GM19023 (cell line): ENCODE measurements around the gene AGAP3.

Source experiments
- ATAC-seq: cut with Tn5 transposase; IDR thresholded peaks from one replicate; pipeline ENCODE4 v1.9.1; 2021; ENCODE audit warnings: mild to moderate bottlenecking, moderate library complexity; ENCODE audit not compliant: unreplicated experiment

The AGAP3 gene

DNA sequence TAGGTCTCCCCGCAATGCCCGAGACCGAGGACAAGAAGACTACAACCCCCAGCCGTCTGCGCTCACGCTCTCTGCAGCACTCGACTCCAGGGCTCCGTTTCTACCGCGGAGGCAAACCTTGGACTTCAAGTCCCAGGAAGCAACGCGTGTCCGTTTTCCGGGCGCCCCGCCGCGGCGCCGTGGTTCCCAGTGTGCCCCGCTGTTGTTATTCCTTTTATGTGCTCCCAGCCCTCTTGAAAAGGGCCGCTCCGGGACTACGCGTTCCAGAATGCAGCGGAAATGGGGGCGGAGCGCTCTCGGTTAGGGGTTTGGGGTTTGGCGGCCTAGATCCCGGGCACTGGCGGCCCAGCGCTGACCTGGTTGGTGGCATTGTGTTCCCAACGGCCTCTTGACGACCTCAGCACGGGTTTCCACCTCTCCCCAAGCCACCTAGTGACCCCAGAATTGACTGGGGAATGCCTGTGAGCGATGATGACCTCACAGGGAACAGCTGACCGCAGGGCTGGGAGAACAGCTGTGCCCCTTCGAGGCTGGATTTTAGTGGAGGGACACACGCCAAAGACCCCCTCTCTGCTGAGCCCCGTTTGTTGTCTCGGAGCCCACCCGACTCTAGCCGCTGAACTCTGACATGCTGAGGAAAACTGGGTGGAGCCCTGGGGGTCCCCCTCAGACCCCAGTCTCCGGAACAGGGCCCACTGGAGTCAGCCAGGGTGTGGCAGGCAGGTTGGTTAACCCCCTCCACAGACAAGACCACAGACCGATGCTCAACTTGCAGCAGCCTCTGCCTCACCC, 28.1 kb upstream of the AGAP3 start:
- ATAC-seq: peak; percentile 87

DNA sequence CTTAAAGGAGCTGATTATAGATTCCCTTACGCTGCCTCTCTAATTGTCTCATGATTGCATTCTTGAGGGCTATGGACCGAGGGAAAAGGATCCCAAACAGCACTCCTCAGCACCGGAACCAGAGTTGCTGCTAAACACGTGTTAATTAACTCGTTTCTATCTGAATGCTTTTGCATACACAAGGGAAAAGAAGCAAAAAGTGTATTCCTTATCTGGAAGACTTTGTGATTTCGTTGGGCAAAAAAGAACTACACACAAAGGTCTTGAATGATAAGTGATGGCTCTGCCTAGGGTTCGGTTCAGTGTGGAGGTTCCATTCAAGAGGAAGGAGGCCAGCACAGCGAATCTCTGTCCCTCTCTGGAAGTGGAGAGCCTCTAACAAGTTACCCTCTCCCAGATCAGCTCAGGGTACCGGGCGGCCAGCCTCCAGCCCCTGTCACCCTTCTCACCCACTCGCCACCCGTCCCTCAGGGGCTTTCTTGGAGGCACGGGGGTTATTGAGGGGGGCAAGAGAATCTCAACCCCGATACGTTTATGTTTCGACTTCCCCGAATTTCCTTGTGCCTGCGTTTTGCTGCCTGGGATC, 27.4 kb upstream of the AGAP3 start:
- ATAC-seq: no peak

DNA sequence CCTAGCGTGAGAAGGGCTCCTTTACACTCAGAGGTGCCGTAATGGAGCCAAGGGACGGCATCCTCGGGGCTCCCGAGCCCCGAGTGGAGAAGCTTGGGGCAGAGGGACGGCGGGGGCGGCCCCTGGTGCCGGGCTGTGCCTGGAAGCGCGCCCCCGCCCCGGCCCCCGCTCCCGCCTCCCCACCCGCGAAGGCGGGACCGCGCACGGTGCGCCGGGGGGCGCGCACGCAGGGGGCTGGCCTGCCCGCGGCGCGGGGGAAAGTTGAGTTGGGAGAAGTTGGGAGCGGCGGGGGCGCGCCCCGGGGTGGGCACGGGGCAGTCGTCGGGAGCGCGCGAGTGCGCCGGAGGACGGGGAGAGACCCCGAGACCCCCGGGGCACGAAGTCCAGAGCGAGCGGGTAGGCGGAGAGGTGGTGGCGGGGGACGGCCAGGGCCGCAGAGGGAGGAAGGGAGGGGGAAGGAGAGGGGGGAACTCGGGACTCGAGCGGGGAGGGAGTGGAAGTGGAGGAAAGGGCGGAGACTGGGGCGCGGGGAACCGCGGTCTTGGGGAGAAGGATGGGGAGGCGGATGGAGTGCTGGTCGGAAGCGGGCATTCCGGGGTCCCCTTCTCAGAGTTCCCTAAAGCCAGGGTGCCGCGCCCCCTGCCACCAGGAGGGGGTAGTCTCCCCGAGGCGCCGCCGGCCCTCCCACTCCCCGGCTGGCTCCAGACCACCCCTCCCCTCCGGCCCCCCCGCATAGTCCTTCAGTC, 26.7 kb upstream of the AGAP3 start, which contains the start of gene SLC4A2:
Gene SLC4A2 (plus strand): TSS at position 223 of the 746 bp plus-strand sequence. CDS start 2,399 bp downstream, outside the sequence.
- ATAC-seq: peak; percentile 36

DNA sequence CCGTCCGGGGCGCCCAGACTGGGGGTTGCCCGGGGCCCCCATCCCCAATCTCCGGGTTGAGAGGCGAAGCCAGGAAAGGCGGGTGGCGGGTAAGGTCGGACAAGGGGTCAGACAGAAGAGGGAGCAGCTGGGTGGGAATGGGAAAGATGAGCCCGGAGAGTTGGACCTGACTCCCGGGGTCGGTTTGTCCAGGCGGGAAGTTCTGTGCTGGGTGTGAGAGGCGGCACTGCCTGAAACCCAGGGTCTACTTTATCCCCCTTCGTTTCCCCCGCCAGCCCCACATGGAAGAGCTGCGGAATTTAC, 26.2 kb upstream of the AGAP3 start:
- ATAC-seq: no peak

DNA sequence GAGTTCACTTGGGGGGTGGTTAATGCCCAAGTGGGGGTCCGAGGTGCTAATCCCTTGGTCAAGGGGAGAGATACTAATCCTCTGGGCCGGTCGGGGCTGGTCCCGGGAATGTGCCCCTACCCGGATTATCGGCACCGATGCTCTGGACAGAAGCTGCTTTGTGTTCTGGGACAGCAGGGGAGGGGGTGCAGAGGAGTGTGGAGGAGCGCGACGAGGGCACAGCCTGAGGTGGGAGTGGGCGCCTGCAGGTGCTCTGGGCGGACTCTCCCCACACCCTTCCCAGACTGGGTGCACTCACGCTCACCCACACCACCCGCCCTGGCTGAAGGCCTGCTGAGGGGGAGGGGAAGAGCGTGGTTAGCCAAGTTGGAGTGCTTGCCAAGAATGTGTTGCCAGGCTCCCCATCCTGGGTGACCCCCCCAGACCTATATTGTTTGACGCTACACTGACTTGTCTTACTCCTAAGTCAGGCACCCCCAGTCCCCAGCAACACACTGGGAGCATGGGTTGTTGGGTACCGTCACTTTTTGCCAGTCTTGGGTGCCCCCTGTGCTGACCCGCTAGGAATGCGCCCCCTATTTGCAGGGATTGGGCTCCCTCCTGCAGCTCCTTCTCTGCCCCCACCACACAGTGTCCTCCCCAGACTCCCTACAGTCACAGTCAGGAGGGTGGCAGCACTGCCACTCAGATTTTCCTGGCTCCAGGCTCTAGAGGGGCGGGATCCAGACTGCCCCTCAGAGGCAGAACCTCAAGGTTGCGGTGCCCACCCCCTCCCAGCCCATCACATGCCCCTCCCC, 25.7 kb upstream of the AGAP3 start:
- no peak for ATAC-seq

DNA sequence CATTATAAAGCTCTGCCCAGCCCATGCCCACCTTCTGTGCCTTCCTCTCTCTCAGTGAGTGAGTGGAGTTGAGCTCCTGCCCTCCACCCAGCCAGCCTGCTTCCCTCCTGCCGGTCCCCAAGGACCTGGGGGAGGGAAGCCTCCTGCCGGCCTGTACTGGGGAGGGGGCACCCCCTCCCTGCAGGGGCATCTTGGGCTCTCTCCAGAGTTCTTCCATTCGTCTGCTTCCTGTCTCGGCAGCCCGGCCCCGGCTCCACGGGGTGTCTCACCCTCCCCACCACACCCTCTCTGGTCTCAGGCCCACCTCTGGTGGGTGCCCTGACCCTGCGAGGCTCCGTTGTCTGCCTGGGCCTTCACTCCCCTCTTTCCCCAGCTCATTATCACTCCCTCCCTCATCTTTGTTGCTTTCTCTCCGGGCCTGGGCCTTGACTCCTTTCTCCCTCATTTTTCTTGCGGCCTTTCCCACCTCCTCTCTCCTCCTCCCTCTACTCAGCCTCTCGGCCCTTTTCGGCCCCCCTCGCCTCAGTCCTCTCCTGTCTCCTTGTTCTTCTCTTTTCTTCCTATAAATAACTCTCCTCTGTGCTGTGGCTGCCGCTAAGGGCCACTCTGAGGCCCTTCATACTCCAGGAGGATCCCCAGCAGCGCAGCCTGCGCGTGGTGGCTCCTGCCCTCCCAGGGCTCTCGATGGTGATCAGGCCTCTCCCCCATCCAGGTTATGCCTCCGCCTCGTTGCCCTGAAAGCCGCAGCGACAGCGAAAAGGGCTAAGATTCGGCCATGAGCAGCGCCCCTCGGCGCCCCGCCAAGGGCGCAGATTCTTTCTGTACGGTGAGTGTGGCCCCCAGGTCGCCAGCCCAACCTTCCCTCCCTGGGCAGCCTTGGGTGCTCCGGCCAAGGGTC, 24.8 kb upstream of the AGAP3 start:
- ATAC-seq: no peak

DNA sequence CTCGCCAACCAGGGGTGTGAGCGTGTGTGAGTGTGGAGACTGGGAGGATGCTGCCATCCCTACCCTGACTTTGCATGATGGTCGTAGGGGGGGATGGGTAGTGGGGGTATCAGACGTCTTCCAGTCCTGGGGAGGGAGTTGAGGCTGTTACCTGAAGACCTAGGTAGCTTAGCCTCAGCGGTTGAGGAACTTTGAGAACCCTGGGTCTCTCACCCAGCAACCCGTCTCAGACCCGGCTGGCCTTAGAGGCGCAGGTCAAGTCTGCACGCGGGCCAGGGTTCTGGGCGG, 24.2 kb upstream of the AGAP3 start:
- no peak for ATAC-seq

DNA sequence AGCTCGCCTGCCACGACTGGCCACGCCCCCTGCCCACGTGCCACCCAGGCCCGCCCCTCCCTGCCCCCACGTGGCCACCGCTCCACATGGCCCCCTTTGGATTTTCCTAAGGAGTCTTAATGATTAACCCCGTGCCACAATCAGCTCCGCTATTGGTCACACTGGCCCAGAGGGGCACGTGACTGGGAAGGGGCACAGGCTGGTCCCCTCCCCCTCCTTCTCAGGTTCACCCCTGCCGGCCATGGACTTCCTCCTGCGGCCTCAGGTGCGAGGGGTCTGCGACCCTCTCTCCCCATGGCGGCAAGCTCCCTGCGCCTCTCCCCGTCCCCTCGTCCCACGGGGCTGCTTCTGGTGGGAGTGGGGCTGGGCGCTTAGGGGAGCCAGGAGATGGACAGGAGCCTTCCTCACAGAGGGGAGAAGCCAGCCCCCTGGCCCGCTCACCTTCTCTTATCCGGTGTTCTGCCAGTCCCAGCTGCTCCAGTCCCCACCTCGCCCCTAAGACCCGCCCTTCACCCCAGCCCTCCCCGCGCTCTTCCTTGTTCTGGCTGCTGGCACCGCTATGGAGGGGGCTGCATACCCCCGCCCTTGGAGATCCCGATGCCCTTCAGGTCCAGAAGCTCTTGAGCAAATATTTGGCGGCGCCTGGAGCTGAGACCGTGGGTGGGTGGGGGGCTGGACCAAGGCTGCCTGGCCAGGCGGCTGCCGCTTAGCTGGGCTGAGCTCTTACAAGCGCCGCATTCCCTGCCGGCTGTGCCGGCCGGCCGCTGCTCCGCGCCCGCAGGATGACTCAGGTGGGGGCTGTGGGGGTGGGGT, 23.7 kb upstream of the AGAP3 start:
- ATAC-seq: no peak

DNA sequence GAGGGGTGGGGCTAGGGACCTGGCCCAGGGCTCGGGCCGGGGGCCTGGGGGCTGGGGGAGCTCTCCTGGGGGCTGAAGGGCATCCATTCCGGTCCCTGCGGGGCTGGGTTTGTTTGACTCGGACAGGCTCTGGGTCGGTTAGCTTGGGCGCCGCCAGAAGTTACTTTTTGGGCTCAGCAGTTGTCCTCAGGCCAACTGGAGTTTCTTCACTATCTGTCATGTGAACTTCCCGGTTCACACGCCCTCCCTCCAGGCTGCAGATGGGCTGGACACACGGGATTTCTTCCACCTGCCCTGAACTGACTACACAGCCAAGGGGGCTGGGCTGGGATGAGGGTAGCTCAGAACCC, 23.1 kb upstream of the AGAP3 start:
- ATAC-seq: no peak

DNA sequence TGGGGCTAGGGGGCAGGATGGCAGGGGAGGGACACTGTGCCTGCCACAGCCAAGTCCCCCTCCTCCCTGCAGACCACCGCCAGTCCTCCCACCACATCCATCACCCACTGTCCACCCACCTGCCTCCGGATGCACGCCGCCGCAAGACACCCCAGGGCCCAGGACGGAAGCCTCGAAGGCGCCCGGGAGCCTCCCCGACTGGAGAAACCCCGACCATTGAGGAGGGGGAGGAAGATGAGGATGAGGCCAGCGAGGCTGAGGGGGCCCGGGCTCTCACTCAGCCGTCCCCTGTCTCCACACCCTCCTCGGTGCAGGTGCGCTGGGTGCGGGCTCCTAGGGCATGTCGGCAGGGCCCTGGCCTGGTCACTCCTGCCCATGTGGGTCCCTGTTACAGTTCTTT, 21.8 kb upstream of the AGAP3 start:
- ATAC-seq: no peak

DNA sequence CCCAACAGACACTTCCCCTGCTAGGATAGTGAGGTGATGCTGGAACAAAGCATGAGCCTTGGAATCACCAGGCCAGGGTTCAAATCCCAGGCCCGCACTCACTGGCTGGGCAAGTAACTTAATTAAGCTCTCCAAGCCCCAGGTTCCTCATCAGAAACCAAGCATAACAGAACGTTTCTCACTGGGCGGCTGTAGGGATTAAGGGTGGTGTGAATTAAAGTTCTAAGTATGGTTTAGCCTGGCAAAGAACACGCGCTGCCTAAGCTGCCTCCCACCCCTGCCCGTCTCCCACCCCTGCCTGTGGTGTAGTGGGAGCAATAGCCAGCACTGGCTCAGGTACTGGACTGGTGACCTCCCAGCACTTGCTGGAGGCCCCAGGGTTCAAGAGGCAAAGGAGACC, 21.3 kb upstream of the AGAP3 start:
- no peak for ATAC-seq

DNA sequence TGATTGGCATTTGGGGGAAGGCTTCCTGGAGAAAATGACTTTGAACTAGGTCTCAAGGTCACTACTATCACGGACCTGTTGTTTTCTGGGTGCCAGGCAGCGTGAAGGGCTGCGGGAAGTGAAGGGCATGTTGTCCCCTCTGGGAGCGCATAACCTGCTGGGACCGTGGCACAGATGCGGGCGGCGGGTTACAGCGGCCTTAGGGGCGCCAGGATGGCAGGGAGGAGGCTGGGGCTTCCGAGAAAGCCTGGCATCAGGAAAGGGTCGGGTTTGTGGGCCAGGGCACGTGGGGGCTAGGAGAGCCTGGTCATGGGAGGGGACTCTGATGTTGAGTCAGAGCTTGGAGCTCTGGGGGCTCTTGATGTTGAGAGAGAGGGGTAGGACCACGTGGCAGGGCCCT, 20.8 kb upstream of the AGAP3 start:
- ATAC-seq: no peak

DNA sequence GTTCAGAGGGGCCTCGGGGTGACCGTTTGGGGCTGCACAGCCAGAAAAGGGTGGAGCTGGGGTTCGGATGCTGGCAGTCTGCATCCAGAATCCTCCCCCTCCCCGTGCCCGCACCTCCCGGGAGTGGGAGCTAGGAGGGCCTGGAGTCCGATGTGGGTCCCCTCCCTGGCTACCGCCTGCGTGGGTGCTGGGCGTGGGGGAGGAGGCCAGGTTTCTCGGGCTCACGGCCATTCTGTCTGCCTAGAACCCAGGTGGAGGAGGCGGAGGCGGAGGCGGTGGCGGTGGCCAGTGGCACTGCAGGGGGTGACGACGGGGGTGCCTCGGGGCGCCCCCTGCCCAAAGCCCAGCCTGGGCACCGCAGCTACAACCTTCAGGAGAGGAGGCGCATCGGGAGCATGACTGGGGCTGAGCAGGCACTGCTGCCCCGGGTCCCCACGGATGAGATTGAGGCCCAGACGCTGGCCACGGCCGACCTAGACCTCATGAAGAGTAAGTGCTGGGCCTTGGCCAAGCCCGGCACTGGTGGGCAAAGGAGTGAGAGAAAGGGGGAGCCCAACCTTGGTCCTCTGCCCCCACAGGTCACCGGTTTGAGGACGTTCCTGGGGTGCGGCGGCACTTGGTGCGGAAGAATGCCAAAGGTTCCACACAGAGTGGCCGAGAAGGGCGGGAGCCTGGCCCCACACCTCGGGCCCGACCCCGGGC, 19.9 kb upstream of the AGAP3 start:
- ATAC-seq: no peak

DNA sequence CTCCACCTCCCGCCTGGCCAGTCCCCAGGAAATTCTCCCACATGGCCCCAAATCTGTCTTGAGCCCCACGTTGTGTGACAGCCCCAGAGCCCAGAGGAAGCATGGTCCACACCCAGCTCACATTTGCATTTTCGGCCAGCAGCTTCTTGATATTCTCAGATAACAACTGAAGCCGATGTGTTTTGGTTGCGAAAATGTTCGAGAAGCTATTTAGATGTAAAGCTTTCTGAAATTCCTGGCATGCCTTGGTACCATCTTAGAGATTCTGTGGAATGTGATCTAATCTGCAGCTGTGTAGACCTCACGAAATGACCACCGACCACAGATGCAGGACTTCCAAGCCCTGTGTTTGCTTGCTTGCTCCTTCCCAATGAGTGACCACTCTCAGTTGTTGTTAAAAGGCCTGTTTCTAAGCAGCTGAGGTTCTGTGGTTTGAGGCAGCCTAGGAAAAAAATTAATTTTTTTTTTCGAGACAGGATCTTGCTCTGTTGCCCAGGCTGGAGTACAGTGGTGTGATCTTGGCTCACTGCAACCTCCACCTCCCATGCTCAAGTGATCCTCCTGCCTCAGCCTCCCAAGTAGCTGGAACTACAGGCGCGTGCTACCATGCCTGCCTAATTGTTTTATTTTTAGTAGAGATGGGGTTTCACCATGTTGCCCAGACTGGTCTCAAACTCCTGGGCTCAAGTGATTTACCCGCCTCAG, 18.1 kb upstream of the AGAP3 start:
- no peak for ATAC-seq

DNA sequence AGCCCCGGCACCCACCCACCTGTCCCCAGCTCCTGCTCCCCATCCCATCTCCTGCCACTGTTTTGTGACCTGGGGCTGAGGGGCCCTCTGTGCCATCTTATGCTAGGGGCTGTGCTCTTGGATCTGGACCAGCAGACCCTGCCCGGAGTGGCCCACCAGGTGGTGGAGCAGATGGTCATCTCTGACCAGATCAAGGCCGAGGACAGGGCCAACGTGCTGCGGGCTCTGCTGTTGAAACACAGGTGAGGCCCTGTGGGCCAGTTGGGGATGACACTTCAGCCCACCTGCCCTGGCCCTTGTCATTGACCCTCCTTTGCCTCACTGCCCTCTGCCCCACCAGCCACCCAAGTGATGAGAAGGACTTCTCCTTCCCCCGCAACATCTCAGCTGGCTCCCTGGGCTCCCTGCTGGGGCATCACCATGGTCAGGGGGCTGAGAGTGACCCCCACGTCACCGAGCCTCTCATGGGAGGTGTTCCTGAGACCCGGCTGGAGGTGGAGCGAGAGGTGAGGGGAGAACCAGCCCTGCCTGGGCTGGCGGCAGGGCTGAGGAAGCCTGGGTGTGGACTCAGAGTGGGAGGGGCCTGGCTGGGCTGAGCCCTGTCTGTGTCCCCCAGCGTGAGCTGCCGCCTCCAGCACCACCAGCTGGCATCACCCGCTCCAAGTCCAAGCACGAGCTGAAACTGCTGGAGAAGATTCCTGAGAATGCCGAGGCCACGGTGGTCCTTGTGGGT, 16.3 kb upstream of the AGAP3 start:
- ATAC-seq: no peak

DNA sequence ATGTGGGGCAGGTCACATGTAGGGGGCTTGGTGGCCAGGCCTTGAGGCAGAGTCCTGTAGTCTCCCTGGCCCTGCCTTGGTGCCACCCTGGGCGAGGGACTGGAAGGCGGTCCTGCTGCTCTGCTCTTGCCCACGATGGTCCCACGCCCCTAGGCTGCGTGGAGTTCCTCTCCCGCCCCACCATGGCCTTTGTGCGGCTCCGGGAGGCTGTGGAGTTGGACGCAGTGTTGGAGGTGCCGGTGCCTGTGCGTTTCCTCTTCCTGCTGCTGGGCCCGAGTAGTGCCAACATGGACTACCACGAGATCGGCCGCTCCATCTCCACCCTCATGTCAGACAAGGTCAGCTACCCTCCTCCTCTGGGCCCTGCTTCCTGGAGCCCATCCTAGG, 15.7 kb upstream of the AGAP3 start:
- no peak for ATAC-seq

DNA sequence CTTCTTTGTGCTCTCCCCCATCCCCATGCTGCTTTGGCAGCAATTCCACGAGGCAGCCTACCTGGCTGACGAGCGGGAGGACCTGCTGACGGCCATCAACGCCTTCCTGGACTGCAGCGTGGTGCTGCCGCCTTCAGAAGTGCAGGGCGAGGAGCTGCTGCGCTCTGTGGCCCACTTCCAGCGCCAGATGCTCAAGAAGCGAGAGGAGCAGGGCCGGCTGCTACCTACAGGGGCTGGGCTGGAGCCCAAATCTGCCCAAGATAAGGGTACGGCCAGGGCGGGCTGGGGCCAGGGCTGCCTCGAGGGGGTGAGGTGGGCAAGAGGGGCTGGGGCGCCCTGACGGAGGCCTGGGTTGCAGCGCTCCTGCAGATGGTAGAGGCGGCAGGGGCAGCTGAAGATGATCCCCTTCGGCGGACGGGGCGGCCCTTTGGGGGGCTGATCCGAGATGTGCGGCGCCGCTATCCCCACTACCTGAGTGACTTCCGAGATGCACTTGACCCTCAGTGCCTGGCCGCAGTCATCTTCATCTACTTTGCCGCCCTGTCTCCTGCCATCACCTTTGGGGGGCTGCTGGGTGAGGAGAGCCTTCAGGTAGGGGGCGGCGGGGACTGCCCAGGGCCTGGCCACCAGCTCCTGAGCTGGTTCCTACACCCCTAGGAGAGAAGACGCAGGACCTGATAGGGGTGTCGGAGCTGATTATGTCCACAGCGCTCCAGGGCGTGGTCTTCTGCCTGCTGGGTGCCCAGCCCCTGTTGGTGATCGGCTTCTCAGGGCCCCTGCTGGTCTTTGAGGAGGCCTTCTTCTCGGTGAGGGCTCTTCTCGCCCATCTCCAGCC, 15.0 kb upstream of the AGAP3 start:
- no peak for ATAC-seq
